Right lobe of liver (tissue), 6 donors: ENCODE measurements around the gene ZNF579. TPM values are rescaled to one million over a fixed set of nuclear protein-coding genes. Genes with fewer than 3 reads are reported as not detected.

Experiments used
- ATAC-seq, 4 donors: fragments of 200-7000 bp; cut with Tn5 transposase; one replicate each; pipeline ENCODE4 v1.9.1; 2020; ENCODE audit warnings: mild to moderate bottlenecking in 4 of 4, moderate library complexity in 4 of 4
- DNase-seq, 3 donors: peaks; one replicate each; pipeline ENCODE4 v3.0.0-alpha.2; 2020
- H3K27ac ChIP-seq, 3 donors: fragments of 200-600 bp; one replicate each; pipeline ENCODE4 v1.8.0; 2022
- H3K27me3 ChIP-seq, 2 donors: fragments of 200-600 bp; one replicate each; pipeline ENCODE4 v1.8.0; 2022
- H3K36me3 ChIP-seq, 4 donors: fragments of 200-600 bp; sonication (generic) in 1 of 4; one replicate each; pipeline versions ENCODE4 v1.5.1 to v1.8.0; 2017 to 2022; ENCODE audit warnings: control low read depth in 1 of 4
- H3K4me1 ChIP-seq, 4 donors: fragments of 200-600 bp; sonication (generic) in 1 of 4; one replicate each; pipeline versions ENCODE4 v1.5.1 to v1.8.0; 2017 to 2022; ENCODE audit warnings: control low read depth in 1 of 4
- H3K4me3 ChIP-seq, 3 donors: fragments of 200-600 bp; one replicate each; pipeline ENCODE4 v1.8.0; 2022
- H3K9me3 ChIP-seq, 4 donors: fragments of 200-600 bp; sonication (generic) in 1 of 4; one replicate each; pipeline versions ENCODE4 v1.5.1 to v1.8.0; 2017 to 2022; ENCODE audit warnings: control low read depth in 1 of 4
- CTCF ChIP-seq, 4 donors: fragments of 200-600 bp in 3 of 4; fragments of 450-650 bp in 1 of 4; IDR thresholded peaks; one replicate each; pipeline versions ENCODE4 v1.5.1 to v1.8.0; 2016 to 2022; ENCODE audit warnings: antibody characterized with exemption in 4 of 4, mild to moderate bottlenecking in 2 of 4
- POLR2A ChIP-seq: fragments of 450-650 bp; IDR thresholded peaks from one replicate; pipeline ENCODE4 v1.6.1; 2017; ENCODE audit warnings: antibody characterized with exemption, mild to moderate bottlenecking
- WGBS: methylation state at CpG from one replicate; pipeline ENCODE4 v1.1.6; 2018; ENCODE audit warnings: low coverage, low lambda C conversion rate; ENCODE audit not compliant: insufficient coverage; ENCODE audit errors: missing lambda C conversion rate; 5-methylcytosine and 5-hydroxymethylcytosine counted together
- intact Hi-C, 2 donors: fragments of 100-400 bp; cut with DNase I; formaldehyde crosslinking; loops; one replicate each; pipeline versions ENCODE4 v1.11.2 to v1.14.1; 2022
- total RNA-seq, 6 experiments: library from RNA; depleted of rRNA in 2 of 6; stranded (reverse); fragments of >200 nt in 2 of 6; fragmentation: NEBNext Ultra II Directional in 3 of 6; extraction: Animal tissue kit (Norgen Biotek cat#: 25700) in 3 of 6; gene quantifications; one replicate each; pipeline versions ENCODE4 v1.1.0 to v1.2.4, GENCODE V29; 2016 to 2023
- donor health status: DM: no; HTN: yes; CAD: no.
- donor health status: DM: no; HTN: no; CAD: no.
- donor health status: DM: no; HTN: no; CAD: no.
- donor health status: DM: no; HTN: yes; CAD: no.
- donor health status: DM: no; HTN: yes; CAD: no.

The ZNF579 gene
- total RNA-seq, 6 experiments from 2014 or later = 1.9 to 4.6 (median 3.6) TPM

- Histone ChIP-seq H3K36me3 (peaks cover 0 to 4% (median 0%) of the 10 kb centered on the region in 4 donors), H3K27me3 (no peaks in the 10 kb centered on the region), H3K4me3 (no peak overlapping the region), H3K9me3 (no peaks in the 10 kb centered on the region), H3K4me1 (peaks cover 0 to 11% (median 0%) of the 10 kb centered on the region in 4 donors), H3K27ac (no peak overlapping the region)
- intact Hi-C loops = no loop called here
- TF ChIP-seq CTCF (IDR thresholded peaks at IDR 0.05) (no peak), POLR2A (no peak)
- ATAC-seq (no peak), DNase-seq (no peak)
- 100% methylated on average over 1 of the region's 9 CpGs for WGBS
Observed at GRCh38 chr19:55621205-55621672, 40.6 kb upstream of the ZNF579 start.

GRCh38 chr19:55620410-55621204 lies 40.0 kb upstream of the ZNF579 start:
- H3K4me1 ChIP-seq = peaks cover 0 to 11% (median 0%) of the 10 kb centered on the region in 4 donors
- TF ChIP-seq CTCF (IDR thresholded peaks at IDR 0.05) (no peak), POLR2A (no peak)
- DNase-seq (no peak), ATAC-seq (no peak)
- H3K4me3 ChIP-seq = no peak overlapping the region
- no peaks in the 10 kb centered on the region for H3K27me3 ChIP-seq
- 91% methylated on average over 4 of the region's 12 CpGs for WGBS
- H3K9me3 ChIP-seq = no peaks in the 10 kb centered on the region
- peaks cover 0 to 8% (median 0%) of the 10 kb centered on the region in 4 donors for H3K36me3 ChIP-seq
- H3K27ac ChIP-seq = no peak overlapping the region
- intact Hi-C loops = no loop called here

GRCh38 chr19:55619286-55619685 lies 38.6 kb upstream of the ZNF579 start:
- H3K9me3 ChIP-seq = no peaks in the 10 kb centered on the region
- no peak overlapping the region for H3K27ac ChIP-seq
- intact Hi-C loops = no loop called here
- H3K27me3 ChIP-seq = no peaks in the 10 kb centered on the region
- DNase-seq (no peak), ATAC-seq (no peak)
- no peak for TF ChIP-seq CTCF (IDR thresholded peaks at IDR 0.05)
- no peak for TF ChIP-seq POLR2A
- WGBS = 56% methylated on average over 3 of the region's 3 CpGs
- H3K4me1 ChIP-seq = peaks cover 0 to 6% (median 0%) of the 10 kb centered on the region in 4 donors
- H3K4me3 ChIP-seq = no peak overlapping the region
- peaks cover 0 to 14% (median 0%) of the 10 kb centered on the region in 4 donors for H3K36me3 ChIP-seq

DNA sequence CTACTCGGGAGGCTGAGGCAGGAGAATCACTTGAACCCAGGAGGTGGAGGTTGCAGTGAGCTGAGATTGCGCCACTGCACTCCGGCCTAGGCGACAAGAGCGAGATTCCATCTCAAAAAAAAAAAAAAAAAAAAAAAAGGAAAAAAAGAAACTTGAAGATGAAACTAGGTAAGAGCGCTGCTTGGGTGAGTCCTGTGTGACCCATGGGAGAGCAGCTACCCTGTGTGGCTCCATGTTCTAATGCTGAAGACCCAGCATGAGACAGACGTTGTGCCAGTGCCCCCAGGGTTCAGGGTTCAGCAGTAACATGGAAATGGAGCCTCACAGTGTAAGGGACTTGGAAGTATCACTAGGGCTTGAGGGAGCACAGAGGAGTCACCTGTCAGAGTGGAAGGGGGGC lies 37.8 kb upstream of the ZNF579 start:
- WGBS = 64% methylated on average over 5 of the region's 7 CpGs
- H3K4me3 ChIP-seq = no peak overlapping the region
- intact Hi-C loops = no loop called here
- peaks cover 0 to 14% (median 0%) of the 10 kb centered on the region in 4 donors for H3K36me3 ChIP-seq
- no peak overlapping the region for H3K27ac ChIP-seq
- no peaks in the 10 kb centered on the region for H3K4me1 ChIP-seq
- ATAC-seq (no peak), DNase-seq (no peak)
- TF ChIP-seq POLR2A (no peak), CTCF (IDR thresholded peaks at IDR 0.05) (no peak)
- no peaks in the 10 kb centered on the region for H3K9me3 ChIP-seq
- H3K27me3 ChIP-seq = no peaks in the 10 kb centered on the region
